ENCODE results near the gene DCUN1D3. TPM values are rescaled to one million over a fixed set of nuclear protein-coding genes. Genes with fewer than 3 reads are reported as not detected.

The DCUN1D3 gene
- total RNA-seq, 1 donor from 2014 or later = 14.0 TPM

GRCh38 chr16:20899477-20900298, 470 bp downstream of the DCUN1D3 start:
- no peak for DNase-seq (ENCODE audit: low read depth)
- Histone ChIP-seq H3K27me3 (ENCODE audit: control insufficient read depth, insufficient read depth, low read length) (no peaks in the 10 kb centered on the region), H3K4me3 (ENCODE audit: low read depth, low read length) (peak overlapping the region; percentile 78), H3K36me3 (ENCODE audit: control insufficient read depth, insufficient read depth, low read length) (peaks cover 2% of the 10 kb centered on the region)
- no peak for FAIRE-seq
- no peak for TF ChIP-seq CTCF (IDR thresholded peaks at IDR 0.05; ENCODE audit: insufficient read depth, low read length, severe bottlenecking)

DNA sequence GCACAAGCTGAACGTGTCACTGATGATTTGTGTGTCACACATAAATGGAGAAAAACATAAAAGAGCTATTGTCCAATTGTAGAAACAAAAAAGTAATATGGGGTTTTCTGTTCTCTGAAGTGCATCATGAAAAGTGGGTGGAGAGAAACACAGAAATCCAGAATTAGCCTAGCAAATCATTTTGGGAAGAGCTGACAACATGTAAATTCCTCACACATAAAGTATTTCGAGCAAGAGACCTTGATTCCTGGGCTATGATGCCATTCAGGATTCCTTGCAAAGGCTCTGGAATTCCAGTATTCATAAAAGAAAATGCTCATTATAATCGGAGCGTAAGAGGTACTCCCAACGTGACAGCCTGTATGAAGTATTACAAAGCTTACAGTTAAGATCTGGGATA, 1.1 kb downstream of the DCUN1D3 start:
- peak; percentile 44 for DNase-seq (ENCODE audit: low read depth)
- Histone ChIP-seq H3K27me3 (ENCODE audit: control insufficient read depth, insufficient read depth, low read length) (no peaks in the 10 kb centered on the region), H3K36me3 (ENCODE audit: control insufficient read depth, insufficient read depth, low read length) (peaks cover 7% of the 10 kb centered on the region), H3K4me3 (ENCODE audit: low read depth, low read length) (peak overlapping the region; percentile 78)
- FAIRE-seq = no peak
- TF ChIP-seq CTCF (IDR thresholded peaks at IDR 0.05; ENCODE audit: insufficient read depth, low read length, severe bottlenecking) = no peak

DNA sequence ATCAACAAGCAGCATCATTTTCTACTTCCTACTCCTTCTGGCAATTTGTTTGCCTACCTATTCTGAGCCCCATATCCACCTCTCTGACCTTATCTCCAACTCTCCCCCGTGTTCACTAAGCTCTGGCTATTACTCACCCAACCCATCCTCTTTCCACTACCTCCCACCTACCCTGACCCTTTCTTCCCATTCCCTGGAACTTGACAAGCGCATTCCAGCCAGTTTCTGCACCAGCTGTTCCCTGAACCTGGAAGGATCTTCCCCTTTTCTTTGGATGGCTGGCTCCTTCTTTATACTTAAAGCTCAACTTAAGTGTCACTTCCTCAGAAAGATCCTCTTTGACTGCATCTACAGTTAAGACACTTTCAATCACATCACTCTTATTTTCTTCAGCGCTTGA, 2.2 kb downstream of the DCUN1D3 start:
- H3K36me3 ChIP-seq (ENCODE audit: control insufficient read depth, insufficient read depth, low read length) = peaks cover 9% of the 10 kb centered on the region
- DNase-seq (ENCODE audit: low read depth) (no peak), FAIRE-seq (no peak)
- no peaks in the 10 kb centered on the region for H3K27me3 ChIP-seq (ENCODE audit: control insufficient read depth, insufficient read depth, low read length)
- no peak overlapping the region for H3K4me3 ChIP-seq (ENCODE audit: low read depth, low read length)
- TF ChIP-seq CTCF (IDR thresholded peaks at IDR 0.05; ENCODE audit: insufficient read depth, low read length, severe bottlenecking) = no peak

DNA sequence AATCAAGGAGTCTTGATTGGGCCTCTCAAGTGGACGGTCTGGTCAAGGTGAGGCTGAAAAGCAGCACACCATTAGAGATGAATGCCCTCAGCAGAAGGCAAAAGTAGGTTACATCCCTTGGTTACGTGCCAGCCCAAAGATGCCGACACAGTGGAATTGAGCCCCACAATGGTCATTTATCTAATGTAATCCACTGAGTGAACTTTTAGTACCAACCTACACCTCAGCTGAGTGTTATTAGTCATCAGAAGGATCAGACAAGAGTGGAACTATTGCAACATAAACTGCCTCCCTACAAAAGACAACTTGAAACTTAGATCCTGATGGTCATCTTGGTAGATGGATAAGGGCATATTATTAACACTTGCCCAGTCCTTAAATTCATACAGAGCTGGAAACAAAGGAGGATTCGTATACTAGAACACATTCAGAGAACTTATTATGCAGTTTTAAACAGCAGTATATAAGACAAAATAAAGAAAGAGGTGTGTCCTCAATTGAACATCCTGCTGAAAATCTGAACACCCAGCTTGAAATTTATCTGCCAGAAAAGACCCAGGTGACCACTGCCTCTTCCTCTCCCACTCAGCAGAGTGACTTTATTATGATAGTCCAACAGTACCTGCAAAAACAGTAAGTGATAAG, 2.8 kb downstream of the DCUN1D3 start:
- H3K36me3 ChIP-seq (ENCODE audit: control insufficient read depth, insufficient read depth, low read length) = peaks cover 9% of the 10 kb centered on the region
- DNase-seq (ENCODE audit: low read depth) (peak; percentile 81), FAIRE-seq (no peak)
- no peak overlapping the region for H3K4me3 ChIP-seq (ENCODE audit: low read depth, low read length)
- H3K27me3 ChIP-seq (ENCODE audit: control insufficient read depth, insufficient read depth, low read length) = no peaks in the 10 kb centered on the region
- no peak for TF ChIP-seq CTCF (IDR thresholded peaks at IDR 0.05; ENCODE audit: insufficient read depth, low read length, severe bottlenecking)

GRCh38 chr16:20894388-20894787, 5.8 kb downstream of the DCUN1D3 start:
- FAIRE-seq (no peak), DNase-seq (ENCODE audit: low read depth) (no peak)
- H3K4me3 ChIP-seq (ENCODE audit: low read depth, low read length) = no peak overlapping the region
- no peak for TF ChIP-seq CTCF (IDR thresholded peaks at IDR 0.05; ENCODE audit: insufficient read depth, low read length, severe bottlenecking)
- H3K27me3 ChIP-seq (ENCODE audit: control insufficient read depth, insufficient read depth, low read length) = no peaks in the 10 kb centered on the region
- H3K36me3 ChIP-seq (ENCODE audit: control insufficient read depth, insufficient read depth, low read length) = peaks cover 10% of the 10 kb centered on the region
